ENCODE measurements around the gene ANXA9. TPM values are rescaled to one million over a fixed set of nuclear protein-coding genes. Genes with fewer than 3 reads are reported as not detected.

Gene ANXA9
- total and polyA plus RNA-seq, 2 of the 4 experiments (the other 2 are of a cell fraction): 0.21 to 0.36 TPM

- intact Hi-C loops (cut with micrococcal nuclease): no loop called here
- H4K20me1 ChIP-seq (ENCODE audit: insufficient read depth, low read length): peaks cover 48% of the 10 kb centered on the region
- no TSS peak for BruUV-seq (replicated peaks)
Measured at GRCh38 chr1:150965605-150966004, 16.5 kb upstream of the ANXA9 start.

More at GRCh38 chr1:150965605-150966004, 16.5 kb upstream of the ANXA9 start:
- no peak for ATAC-seq (ENCODE audit: low read depth)
- Histone ChIP-seq H3K18ac (ENCODE audit: low read depth, low read length) (no peak overlapping the region), H3K4ac (ENCODE audit: low read depth, low read length) (no peak overlapping the region), H2AFZ (replicated peaks; ENCODE audit: low read length, poor library complexity) (no peak overlapping the region), H4K5ac (ENCODE audit: low read depth, low read length) (no peak overlapping the region), H3K27ac (ENCODE audit: insufficient read depth, low read length) (no peak overlapping the region), H4K91ac (ENCODE audit: insufficient read depth, low read depth, low read length) (no peak overlapping the region), H2BK120ac (ENCODE audit: low read depth, low read length) (no peak overlapping the region), H3K4me1 (ENCODE audit: control insufficient read depth, insufficient read depth, low read length) (peaks cover 5% of the 10 kb centered on the region; the same call in 1 of the 2 replicates), H3K9ac (ENCODE audit: low read depth, low read length) (no peak overlapping the region), H3K4me3 (ENCODE audit: insufficient read depth, low read depth, low read length) (no peak overlapping the region), H2AK5ac (ENCODE audit: low read depth, low read length) (no peak overlapping the region), H3K23ac (ENCODE audit: low read depth, low read length) (no peak overlapping the region), H3K79me1 (ENCODE audit: low read depth in 1 of 2, low read length in 2 of 2) (peaks cover 28 to 62% of the 10 kb centered on the region in 2 experiments), H3K4me2 (ENCODE audit: low read depth, low read length) (no peak overlapping the region), H3K9me1 (ENCODE audit: insufficient read depth, low read length) (peaks cover 19% of the 10 kb centered on the region), H3K56ac (ENCODE audit: extremely low read depth, insufficient read depth, low read length) (no peak overlapping the region), H3K14ac (replicated peaks; ENCODE audit: low read depth, low read length) (no peak overlapping the region), H4K8ac (ENCODE audit: low read depth in 2 of 2, low read length in 2 of 2) (no peak overlapping the region), H2AK9ac (replicated peaks; ENCODE audit: low read depth, low read length, poor library complexity) (no peak overlapping the region), H3K27me3 (ENCODE audit: control insufficient read depth, insufficient read depth, low read length) (no peaks in the 10 kb centered on the region), H2BK20ac (ENCODE audit: low read depth, low read length) (no peak overlapping the region), H3K9me3 (ENCODE audit: control insufficient read depth, insufficient read depth, low read length) (no peaks in the 10 kb centered on the region), H3K36me3 (ENCODE audit: control insufficient read depth, insufficient read depth, low read length) (peaks cover 75% of the 10 kb centered on the region), H2BK5ac (ENCODE audit: low read depth, low read length, poor library complexity, severe bottlenecking) (no peak overlapping the region), H2BK15ac (ENCODE audit: low read depth, low read length) (no peak overlapping the region)
- in situ Hi-C loops (cut with MboI; ENCODE audit: low sequenced_read_pairs) (no loop called here), dilution Hi-C loops (cut with HindIII; ENCODE audit: low sequenced_read_pairs, unreplicated experiment) (no loop called here)
- no peak for TF ChIP-seq FOS (IDR thresholded peaks at IDR 0.05; ENCODE audit: low read depth, low read length)
- no CpG with 5 or more reads among the region's 4 CpGs for WGBS, 2 experiments (ENCODE audit: extremely low coverage in 2 of 2, insufficient read length in 1 of 2)
- POLR2A ChIA-PET (ENCODE audit: unreplicated experiment): no interaction called here
- CTCF ChIA-PET: no interaction called here
- DNase-seq: no peak

All from IMR-90 (cell line).